NCI-H526 treated with DMSO at 0.1 percent for 48 hours (cell line): ENCODE measurements around the gene MAD1L1.

ENCODE experiments used
- DNase-seq: peaks from one replicate; lab custom pipeline; 2025; lab: John Stamatoyannopoulos, UW

Gene MAD1L1

GRCh38 chr7:1794888-1795542 is 437.7 kb downstream of the MAD1L1 start:
- no peak for DNase-seq

GRCh38 chr7:1787681-1788235 is 445.0 kb downstream of the MAD1L1 start:
- DNase-seq = no peak

GRCh38 chr7:1787241-1787640 is 445.5 kb downstream of the MAD1L1 start:
- no peak for DNase-seq

- DNase-seq = no peak
These were observed 446.9 kb downstream of the MAD1L1 start for GRCh38 chr7:1785839-1786238.

- DNase-seq = no peak
These were observed 451.4 kb downstream of the MAD1L1 start for GRCh38 chr7:1781369-1781768.

GRCh38 chr7:1779445-1779844 is 453.3 kb downstream of the MAD1L1 start:
- no peak for DNase-seq

GRCh38 chr7:1777122-1777521 is 455.6 kb downstream of the MAD1L1 start:
- DNase-seq = no peak

GRCh38 chr7:1775389-1775788 is 457.4 kb downstream of the MAD1L1 start:
- DNase-seq = no peak

GRCh38 chr7:1770331-1770730 is 462.4 kb downstream of the MAD1L1 start:
- no peak for DNase-seq

GRCh38 chr7:1769286-1770200 is 463.2 kb downstream of the MAD1L1 start:
- no peak for DNase-seq

GRCh38 chr7:1768832-1769231 is 463.9 kb downstream of the MAD1L1 start:
- DNase-seq = no peak

- no peak for DNase-seq
These were observed 465.2 kb downstream of the MAD1L1 start for GRCh38 chr7:1767524-1767923.
